ENCODE data around the gene MGAT4B. TPM values are rescaled to one million over a fixed set of nuclear protein-coding genes. Genes with fewer than 3 reads are reported as not detected.
"Not testable (repeated sequence)": the region's sequence is repeated elsewhere in the genome, so short reads cannot be mapped to it uniquely, and the experiment has no call there.

The MGAT4B gene
- total and polyA plus RNA-seq, 3 donors from 2014 or later: 67.9 to 152 (median 149) TPM

DNA sequence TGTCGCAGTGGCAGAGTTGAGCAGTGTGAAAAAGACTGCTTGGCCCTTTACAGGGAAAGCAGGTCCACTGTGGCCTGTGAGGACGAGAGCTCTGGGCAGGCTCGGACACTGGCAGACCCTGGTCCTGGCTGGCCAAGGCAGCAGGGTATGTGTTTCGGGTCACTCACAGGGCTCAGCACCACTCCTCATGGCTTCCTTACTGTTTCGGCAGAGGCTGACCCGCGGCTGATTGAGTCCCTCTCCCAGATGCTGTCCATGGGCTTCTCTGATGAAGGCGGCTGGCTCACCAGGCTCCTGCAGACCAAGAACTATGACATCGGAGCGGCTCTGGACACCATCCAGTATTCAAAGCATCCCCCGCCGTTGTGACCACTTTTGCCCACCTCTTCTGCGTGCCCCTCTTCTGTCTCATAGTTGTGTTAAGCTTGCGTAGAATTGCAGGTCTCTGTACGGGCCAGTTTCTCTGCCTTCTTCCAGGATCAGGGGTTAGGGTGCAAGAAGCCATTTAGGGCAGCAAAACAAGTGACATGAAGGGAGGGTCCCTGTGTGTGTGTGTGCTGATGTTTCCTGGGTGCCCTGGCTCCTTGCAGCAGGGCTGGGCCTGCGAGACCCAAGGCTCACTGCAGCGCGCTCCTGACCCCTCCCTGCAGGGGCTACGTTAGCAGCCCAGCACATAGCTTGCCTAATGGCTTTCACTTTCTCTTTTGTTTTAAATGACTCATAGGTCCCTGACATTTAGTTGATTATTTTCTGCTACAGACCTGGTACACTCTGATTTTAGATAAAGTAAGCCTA is 29.8 kb upstream of the MGAT4B start:
- Histone ChIP-seq H3K36me3 (ENCODE audit: low read depth, missing control alignments) (no peaks in the 10 kb centered on the region), H3K4me3 (no peak overlapping the region), H3K4me1 (peaks cover 14% of the 10 kb centered on the region), H3K9me3 (no peaks in the 10 kb centered on the region), H3K27ac (peak overlapping the region in 1 of 2 donors; percentile 41), H3K27me3 (no peaks in the 10 kb centered on the region)
- TF ChIP-seq, protein P1, sequence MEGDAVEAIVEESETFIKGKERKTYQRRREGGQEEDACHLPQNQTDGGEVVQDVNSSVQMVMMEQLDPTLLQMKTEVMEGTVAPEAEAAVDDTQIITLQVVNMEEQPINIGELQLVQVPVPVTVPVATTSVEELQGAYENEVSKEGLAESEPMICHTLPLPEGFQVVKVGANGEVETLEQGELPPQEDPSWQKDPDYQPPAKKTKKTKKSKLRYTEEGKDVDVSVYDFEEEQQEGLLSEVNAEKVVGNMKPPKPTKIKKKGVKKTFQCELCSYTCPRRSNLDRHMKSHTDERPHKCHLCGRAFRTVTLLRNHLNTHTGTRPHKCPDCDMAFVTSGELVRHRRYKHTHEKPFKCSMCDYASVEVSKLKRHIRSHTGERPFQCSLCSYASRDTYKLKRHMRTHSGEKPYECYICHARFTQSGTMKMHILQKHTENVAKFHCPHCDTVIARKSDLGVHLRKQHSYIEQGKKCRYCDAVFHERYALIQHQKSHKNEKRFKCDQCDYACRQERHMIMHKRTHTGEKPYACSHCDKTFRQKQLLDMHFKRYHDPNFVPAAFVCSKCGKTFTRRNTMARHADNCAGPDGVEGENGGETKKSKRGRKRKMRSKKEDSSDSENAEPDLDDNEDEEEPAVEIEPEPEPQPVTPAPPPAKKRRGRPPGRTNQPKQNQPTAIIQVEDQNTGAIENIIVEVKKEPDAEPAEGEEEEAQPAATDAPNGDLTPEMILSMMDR (IDR thresholded peaks at IDR 0.05): no peak
- TF ChIP-seq POLR2A (IDR thresholded peaks at IDR 0.05): no peak
- intact Hi-C loops (cut with DNase I; ENCODE audit: low total_unique reads): no loop called here
- 80 to 89% methylated on average over 13 to 19 of the region's 19 CpGs for WGBS, 2 donors
- no peak for DNase-seq

DNA sequence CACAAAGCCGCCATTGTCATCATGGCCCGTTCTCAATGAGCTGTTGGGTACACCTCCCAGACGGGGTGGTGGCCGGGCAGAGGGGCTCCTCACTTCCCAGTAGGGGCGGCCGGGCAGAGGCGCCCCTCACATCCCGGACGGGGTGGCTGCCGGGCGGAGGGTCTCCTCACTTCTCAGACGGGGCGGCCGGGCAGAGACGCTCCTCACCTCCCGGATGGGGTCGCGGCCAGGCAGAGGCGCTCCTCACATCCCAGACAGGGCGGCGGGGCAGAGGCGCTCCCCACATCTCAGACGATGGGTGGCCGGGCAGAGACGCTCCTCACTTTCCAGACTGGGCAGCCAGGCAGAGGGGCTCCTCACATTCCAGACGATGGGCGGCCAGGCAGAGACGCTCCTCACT is 28.2 kb upstream of the MGAT4B start:
- peaks cover 16% of the 10 kb centered on the region for H3K4me1 ChIP-seq

DNA sequence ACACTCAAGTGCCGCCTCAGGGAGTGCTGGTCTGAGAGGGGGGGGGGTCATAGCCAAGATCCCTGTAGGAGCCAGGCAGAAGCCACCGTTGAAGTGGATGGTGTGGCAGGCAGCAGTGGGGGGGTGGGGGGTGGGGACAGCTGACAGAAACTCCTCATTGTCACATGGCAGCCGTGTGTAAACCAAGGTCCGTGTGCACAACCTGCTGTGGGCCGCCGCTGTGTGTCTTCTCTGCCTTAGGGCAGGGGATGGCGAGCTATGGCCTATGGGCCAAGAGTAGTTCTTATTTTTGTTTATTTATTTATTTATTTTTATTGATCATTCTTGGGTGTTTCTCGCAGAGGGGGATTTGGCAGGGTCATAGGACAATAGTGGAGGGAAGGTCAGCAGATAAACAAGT is 27.5 kb upstream of the MGAT4B start:
- 76 to 94% methylated on average over 7 to 8 of the region's 8 CpGs for WGBS, 2 donors
- H3K27me3 ChIP-seq: no peaks in the 10 kb centered on the region
- TF ChIP-seq, protein P1 (IDR thresholded peaks at IDR 0.05): no peak
- TF ChIP-seq POLR2A (IDR thresholded peaks at IDR 0.05): no peak
- no peaks in the 10 kb centered on the region for H3K9me3 ChIP-seq
- no peaks in the 10 kb centered on the region for H3K36me3 ChIP-seq (ENCODE audit: low read depth, missing control alignments)
- peaks cover 10% of the 10 kb centered on the region for H3K4me1 ChIP-seq
- H3K27ac ChIP-seq: no peak overlapping the region
- no peak overlapping the region for H3K4me3 ChIP-seq
- no peak for DNase-seq
- intact Hi-C loops (cut with DNase I; ENCODE audit: low total_unique reads): no loop called here

More for the DNA sequence above, 28.2 kb upstream of the MGAT4B start:
- H3K4me3 ChIP-seq; H3K27me3 ChIP-seq; H3K36me3 ChIP-seq (ENCODE audit: low read depth, missing control alignments); DNase-seq; H3K9me3 ChIP-seq; H3K27ac ChIP-seq; intact Hi-C loops (cut with DNase I; ENCODE audit: low total_unique reads): not testable (repeated sequence)
- WGBS, 2 donors: 60 to 91% methylated on average over 2 to 19 of the region's 28 CpGs

DNA sequence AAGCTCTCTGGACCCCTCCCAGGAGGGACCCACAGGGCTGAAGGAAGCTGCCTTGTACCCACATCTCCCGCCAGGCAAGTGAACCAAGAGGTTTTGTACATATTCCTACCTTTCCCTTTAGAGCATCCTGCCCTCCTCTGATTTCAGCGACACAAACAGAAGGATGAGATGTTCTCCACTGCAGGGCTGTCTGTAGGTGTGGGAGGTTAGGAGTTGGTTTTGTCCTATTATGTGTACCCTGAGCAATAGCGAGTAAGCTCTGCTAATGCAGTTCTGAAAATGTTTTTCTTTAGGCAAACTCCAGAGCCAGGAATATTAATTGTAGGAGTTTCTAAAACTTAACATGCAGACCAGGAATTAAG is 27.0 kb upstream of the MGAT4B start:
- Histone ChIP-seq H3K4me3 (no peak overlapping the region), H3K4me1 (peaks cover 10% of the 10 kb centered on the region), H3K36me3 (ENCODE audit: low read depth, missing control alignments) (no peaks in the 10 kb centered on the region), H3K27ac (no peak overlapping the region), H3K9me3 (no peaks in the 10 kb centered on the region), H3K27me3 (no peaks in the 10 kb centered on the region)
- TF ChIP-seq, protein P1 (IDR thresholded peaks at IDR 0.05): no peak
- no peak for TF ChIP-seq POLR2A (IDR thresholded peaks at IDR 0.05)
- no peak for DNase-seq
- intact Hi-C loops (cut with DNase I; ENCODE audit: low total_unique reads): no loop called here
- whole genome bisulfite sequencing, 2 donors: 100% methylated on average over 3 of the region's 3 CpGs

- Histone ChIP-seq H3K27ac (no peak overlapping the region), H3K9me3 (no peaks in the 10 kb centered on the region), H3K4me1 (peaks cover 10% of the 10 kb centered on the region), H3K4me3 (no peak overlapping the region), H3K36me3 (ENCODE audit: low read depth, missing control alignments) (no peaks in the 10 kb centered on the region), H3K27me3 (no peaks in the 10 kb centered on the region)
- WGBS, 2 donors: 82 to 86% methylated on average over 11 to 23 of the region's 23 CpGs
- DNase-seq: no peak
- no peak for TF ChIP-seq POLR2A (IDR thresholded peaks at IDR 0.05)
- TF ChIP-seq, protein P1 (IDR thresholded peaks at IDR 0.05): no peak
- intact Hi-C loops (cut with DNase I; ENCODE audit: low total_unique reads): no loop called here
Observed at GRCh38 chr5:179833056-179833708, 26.5 kb upstream of the MGAT4B start.
